GM10847 (cell line): Measurements from ENCODE around the gene TLR1.

Experiments
- POLR2A ChIP-seq: IDR thresholded peaks from 2 replicates; pipeline ENCODE4 v1.6.1; 2011; ENCODE audit not compliant: insufficient read length; ENCODE audit errors: extremely low read depth

The TLR1 gene

DNA sequence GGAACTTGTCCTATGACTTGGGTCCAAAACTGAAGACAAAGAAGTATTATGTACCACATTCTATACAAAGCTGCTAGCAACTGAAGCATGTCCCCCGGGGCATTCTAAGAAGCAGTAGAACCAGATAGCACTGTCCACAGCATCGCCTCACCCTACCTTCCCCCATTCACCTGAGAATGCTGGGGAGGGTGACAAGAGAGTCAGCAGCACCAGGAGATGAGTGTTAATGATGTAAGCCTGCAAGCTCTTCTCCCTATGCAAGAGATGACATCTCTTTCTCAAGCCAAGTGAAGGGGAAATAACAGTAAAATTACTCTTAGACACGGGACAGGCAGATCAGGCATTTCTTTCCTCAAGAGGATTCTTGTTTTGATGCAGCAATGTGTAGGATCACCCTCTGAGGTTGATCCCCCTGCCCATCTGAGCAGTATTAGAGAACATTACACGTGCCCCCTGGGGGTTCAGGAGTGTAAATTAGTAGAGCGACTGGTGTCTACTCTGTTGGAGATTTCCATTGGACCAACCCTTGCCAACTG, 13.9 kb upstream of the TLR1 start:
- no peak for TF ChIP-seq POLR2A

DNA sequence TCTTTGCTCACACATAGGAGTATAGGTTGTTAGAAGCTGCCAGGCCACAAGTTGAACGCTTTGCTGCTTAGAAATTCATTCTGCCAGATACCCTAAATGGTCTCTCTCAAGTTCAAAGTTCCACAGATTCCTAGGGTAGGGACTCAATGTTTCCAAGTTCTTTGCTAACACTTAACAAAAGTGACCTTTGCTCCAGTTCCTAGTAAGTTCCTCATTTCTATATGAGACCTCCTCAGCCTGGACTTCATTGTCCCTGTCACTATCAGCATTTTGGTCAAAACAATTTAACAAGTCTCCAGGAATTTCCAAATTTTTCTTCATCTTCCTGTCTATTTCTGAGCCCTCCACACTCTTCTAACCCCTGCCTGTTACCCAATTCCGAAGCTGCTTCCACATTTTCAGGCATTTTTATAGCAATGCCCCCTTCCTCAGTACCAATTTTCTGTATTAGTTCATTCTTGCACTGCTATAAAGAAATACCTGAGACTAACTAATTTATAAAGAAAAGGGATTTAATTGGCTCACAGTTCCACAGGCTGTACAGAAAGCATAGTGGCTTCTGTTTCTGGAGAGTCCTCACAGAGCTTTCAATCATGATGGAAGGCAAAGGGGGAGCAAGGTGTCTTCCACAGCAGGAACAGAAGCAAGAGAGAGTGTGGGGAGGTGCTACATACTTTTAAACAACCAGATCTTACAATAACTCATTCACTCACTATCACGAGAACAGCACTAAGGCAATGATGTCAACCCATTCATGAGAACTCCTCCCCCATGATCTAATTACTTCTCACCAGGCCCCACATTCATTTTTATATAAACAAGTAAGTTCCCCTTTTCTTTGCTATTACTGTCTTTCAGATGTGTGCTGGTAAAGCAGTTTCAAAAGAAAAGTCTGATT, 11.5 kb upstream of the TLR1 start:
- no peak for TF ChIP-seq POLR2A

DNA sequence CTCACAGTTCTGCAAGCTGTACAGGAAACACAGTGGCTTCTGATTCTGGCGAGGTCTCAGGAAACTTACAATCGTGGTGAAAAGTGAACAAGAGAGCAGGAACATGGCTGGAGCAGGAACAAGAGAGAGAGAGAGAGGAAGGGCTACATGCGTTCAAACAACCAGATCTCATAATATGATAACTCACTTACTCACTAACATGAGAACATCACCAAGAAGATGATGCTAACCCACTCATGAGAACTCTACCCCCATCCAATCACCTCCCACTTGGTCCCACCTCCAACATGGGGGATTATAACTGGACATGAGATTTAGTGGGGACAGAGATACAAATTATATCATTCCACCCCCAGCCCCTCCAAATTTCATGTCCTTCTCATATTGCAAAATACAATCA, 9.8 kb upstream of the TLR1 start:
- no peak for TF ChIP-seq POLR2A

DNA sequence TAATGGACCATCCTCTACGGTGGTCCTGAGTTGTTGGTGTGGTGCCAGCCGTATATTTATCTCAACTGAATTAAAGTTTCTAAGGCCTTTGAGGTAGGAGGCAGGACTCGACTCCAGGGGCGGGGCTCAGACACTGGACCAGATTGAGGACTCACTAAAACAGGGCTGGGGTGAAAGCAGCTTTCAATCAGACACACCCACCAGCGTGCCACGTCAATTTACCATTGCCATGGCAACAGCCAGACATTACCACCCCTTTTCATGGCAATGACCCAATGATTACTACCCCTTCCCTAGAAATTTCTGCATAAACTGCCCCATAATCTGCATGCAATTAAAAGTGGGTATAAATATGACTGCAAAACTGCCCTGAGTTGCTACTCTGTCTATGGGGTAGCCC, 6.7 kb upstream of the TLR1 start:
- no peak for TF ChIP-seq POLR2A

DNA sequence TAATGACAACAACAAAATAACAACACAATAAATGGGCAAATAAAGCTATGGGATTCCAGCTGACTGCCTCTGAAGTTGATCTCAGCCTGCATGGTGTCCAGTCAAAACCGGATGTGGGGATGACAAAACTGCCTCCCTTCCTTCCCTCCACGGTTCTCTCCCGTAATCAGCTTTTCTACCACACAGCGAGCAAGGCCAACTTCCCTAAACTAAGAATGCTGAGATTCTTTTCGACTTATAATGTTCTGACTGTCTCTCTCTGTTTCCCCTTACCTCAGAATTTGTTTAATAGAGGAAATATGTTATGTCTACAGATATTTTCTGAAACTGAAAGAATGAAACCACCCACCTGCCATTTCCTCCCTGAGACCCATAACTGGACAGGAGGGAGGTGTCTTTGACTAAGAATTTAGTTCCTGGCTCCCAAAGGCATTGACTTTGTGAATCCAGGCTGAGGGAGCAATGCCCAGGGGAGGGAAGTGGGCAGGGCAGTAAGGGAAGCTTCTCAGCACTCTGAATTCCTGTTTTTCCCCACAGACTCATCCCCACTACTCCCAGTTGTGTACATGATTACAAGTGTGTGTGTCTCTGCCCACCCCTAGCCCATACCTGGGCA, 1.0 kb upstream of the TLR1 start:
- peak; percentile 23 for TF ChIP-seq POLR2A

DNA sequence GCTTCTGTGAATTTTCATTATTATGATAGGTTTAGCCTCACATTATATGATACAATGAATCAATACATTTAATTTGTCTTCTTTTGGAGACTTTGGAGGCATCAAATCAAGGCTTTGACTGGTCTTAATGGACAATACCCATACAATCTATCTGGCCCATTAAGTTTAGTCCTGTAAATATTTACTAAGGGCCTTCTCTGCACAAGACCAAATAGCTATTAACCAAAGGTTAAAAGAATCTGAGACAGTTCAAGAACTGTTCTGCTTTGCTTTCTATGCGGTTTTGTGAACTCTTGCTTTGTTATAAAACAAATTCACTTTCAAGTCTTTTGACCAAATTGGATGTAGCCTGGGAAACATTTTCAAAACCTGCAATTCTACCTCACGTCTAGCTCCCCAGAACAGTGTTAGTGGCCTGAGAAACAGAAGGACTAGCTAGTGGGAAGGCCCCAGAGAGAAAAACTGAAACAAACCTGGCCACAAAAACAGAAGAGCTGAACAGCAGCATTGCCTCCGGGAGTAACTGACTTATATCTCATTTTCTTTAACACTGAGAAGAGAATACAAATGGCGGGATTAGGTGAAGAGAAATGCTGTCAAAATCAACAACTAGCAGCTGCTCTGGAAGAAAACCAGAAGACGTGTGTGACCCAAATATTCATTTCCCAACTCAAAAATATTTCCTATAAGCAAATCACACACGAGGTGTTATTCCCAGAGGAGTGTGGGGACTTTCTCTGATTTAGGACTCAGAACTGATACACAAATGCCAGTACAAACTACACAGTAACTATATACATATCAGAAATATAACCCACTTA, 548 bp downstream of the TLR1 start:
- no peak for TF ChIP-seq POLR2A

DNA sequence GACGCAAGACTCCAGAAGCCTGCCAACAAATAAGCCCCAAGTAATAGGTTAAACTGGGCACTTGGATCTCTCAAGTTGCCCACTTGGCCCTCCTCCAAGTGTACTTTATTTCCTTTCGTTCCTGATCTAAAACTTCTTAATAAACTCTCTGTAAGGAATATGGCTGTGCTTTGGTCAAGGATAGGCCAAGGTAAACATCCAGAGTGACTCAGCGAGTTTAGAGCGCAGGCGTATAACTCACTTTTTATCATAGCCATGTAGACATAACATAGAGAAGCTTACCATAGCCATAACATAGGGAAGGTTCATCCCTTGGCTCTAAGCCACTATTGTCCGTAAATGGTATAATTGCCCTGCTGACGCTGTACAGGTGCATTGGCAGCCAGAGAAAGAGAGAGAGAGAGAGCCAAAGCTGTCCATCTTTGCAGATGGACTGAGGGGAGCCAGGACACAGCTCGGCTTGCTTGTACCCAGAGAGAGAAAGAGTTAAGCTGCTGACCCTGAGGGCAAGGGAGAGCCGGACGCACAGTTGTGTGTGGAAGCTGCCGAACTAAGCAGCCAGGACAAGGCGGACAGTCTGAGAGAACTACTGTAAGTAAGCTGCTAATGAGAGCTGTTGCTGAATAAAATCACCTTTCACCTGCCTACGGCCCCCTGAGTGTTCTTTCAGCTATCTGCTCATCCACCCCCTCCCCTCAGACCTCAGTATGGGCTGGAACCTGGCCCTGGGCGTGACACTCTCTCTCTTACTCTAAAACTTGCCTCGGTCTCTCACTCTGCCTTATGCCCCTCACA, 1.8 kb downstream of the TLR1 start:
- TF ChIP-seq POLR2A: no peak

DNA sequence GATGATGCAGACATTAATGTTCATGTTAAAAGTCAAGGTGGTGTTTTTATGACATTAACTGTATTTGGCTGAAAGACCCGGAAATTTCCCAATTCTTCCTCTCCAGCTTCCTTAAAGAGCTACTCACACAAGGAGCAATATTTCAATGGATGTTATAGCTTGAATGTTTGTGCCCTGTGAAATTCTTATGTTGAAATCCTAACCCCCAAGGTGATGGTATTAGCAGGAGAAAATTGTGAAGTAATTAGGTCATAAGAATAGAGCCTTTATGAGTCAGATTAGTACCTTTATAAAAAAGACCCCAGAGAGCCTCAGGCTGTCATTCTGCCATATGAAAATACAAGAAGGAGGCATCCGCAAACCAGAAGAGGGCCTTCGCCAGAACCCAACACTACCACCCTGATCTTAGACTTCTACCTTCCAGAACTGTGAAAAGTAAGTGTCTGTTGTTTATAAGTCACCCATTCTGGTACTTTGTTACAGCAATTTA, 3.6 kb downstream of the TLR1 start:
- no peak for TF ChIP-seq POLR2A

DNA sequence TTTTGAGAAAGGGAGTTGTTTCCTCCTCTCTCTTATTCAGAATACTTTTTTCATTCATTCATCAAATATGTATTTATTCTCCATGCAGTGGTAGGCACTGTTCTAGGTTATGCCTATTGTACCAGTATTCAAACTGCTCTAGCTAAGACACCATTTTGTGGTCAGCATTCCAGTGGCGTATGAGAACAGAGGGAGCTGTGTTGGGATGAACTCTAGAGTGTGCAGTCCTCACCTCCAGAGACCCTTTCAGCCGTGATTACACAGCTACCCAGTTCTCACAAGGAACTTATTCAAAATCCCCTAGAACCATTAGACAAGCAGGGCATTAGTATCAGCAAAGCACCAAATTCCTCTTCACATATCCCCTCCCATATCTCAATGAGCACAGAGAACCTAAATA, 4.2 kb downstream of the TLR1 start:
- TF ChIP-seq POLR2A: no peak

DNA sequence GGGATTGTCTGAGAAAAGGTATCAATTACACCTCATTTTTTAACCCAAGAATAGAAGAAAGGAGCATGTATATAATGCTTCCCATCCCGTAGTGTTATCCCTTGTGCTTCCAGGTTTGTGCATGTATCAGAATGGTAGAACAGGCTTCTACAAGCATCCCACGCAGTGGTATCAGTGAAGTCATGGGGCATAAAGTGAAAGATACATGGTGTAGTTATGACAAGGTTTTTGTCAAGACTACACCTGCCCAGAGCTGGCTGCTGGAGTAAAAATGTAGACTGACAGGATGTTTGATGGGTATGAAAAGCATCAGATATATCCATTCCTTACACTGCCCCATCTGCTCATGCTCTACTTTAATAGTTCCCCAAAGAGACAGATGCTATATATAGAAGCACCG, 9.5 kb downstream of the TLR1 start:
- no peak for TF ChIP-seq POLR2A

DNA sequence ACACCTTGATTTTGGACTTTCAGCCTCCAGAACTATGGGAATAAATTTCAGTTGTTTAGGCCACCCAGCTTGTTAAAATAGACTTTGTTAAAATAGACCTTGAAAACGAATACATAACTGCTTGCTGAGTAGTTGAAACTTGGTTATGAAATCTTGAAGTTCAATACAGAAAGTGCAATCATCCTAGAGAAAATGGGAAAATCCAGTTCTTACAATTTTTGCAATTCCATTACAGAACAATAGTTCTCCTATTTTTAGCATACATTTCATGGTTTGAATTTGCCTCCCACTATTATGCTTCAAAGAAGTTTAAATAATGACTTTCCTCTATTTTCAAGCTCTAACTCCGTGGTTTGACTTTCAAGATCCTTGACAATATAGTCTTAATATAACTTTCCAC, 10.5 kb downstream of the TLR1 start:
- TF ChIP-seq POLR2A: no peak

DNA sequence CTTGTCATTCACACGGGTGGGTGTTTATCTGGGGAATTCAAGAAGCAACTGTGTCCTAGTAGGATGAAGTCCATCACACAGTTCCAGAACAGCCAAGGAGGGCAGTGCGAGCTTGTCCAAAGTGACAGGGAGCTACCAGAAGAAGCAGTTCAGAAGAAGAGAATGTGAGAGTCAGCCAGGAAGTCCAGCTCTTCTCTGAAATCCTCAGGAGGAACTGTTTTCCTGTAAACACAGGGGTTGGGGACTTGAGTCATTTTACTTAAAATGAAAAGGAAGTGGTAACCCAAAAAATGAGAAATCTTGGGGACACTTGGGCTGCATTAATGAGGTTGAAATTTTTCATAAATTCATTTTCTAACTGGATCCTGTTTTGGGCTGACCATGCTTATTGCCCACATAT, 13.6 kb downstream of the TLR1 start:
- no peak for TF ChIP-seq POLR2A

DNA sequence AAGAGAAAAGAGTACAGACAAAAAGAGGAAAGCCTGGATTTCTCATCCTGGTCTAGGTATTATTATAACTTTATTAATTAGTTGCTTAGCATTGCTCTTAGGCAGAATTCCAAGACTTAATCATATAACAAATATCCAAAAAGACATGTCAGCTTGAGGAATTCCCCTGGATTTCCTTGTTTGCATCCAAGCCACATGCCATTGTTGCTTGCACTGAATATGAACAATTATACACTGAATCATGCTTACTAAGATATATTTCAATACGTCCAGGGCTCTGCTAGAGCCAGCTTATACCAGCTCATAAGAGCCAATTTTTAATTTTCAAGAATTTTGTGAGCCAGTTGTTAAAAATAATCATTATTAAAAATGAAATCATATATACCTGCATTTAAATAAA, 16.3 kb downstream of the TLR1 start:
- no peak for TF ChIP-seq POLR2A

DNA sequence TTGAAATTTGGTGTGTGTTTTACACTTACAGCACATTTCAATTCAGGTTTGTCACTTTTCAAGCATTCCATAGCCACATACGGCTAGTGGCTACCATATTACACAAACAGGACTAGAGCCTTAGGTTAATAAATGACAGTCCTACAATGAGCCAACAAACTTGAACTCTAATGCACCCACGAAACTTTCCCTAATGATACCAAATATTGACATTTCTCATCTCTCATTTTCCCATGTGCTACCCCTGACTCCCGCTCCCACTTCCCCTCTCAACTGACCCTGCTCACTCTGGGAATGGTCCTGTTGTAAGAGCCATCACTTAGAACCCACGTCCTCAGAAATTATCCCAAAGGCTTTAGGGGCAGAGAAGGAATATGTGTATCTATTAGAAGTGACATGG, 16.9 kb downstream of the TLR1 start:
- no peak for TF ChIP-seq POLR2A

DNA sequence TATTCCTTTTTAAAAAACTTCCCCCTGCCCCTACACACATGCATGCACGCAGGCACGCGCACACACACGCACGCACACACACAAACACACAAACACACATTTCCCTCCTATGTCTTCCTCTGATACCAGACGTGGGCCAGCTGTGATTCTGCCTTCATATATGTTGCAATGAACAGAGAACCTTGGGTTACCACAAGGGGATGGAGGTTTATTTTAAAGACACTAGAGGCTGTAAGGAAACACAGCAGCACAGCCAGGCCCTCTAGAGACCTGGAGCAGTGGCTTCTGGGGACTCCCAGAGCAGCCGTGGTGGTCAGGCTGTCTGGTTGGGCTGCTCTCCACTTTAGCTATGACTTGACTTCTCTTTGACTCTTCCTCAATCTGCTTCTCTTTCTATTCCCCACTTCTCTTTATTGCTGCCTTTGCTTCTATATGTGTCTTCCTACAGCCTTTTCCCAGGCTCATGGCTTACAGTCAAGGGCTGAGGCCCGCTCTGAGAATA, 18.6 kb downstream of the TLR1 start:
- TF ChIP-seq POLR2A: no peak
